ENCODE measurements around the gene PPIF.
A peak's percentile ranks its signal among the peaks of the same experiment; 100 is the strongest.

The PPIF gene

GRCh38 chr10:79340646-79341244 lies 6.5 kb upstream of the PPIF start:
- intact Hi-C loops (cut with DNase I; ENCODE audit: low total_unique reads): no loop called here
- TF ChIP-seq CTCF (IDR thresholded peaks at IDR 0.05): no peak
- H3K9me3 ChIP-seq: no peaks in the 10 kb centered on the region

GRCh38 chr10:79342295-79342761 lies 4.9 kb upstream of the PPIF start:
- H3K4me3 ChIP-seq: no peak overlapping the region
- H3K27me3 ChIP-seq: no peaks in the 10 kb centered on the region
- no peak for DNase-seq
- H3K4me1 ChIP-seq: peaks cover 0 to 7% (median 3%) of the 10 kb centered on the region in 4 donors
- intact Hi-C loops (cut with DNase I; ENCODE audit: low total_unique reads): no loop called here
- TF ChIP-seq CTCF (IDR thresholded peaks at IDR 0.05): no peak
- no peak overlapping the region for H3K27ac ChIP-seq
- no peaks in the 10 kb centered on the region for H3K9me3 ChIP-seq
- no peaks in the 10 kb centered on the region for H3K36me3 ChIP-seq

More at GRCh38 chr10:79340646-79341244, 6.5 kb upstream of the PPIF start:
- H3K4me1 ChIP-seq: peaks cover 0 to 4% (median 3%) of the 10 kb centered on the region in 4 donors
- H3K27me3 ChIP-seq: no peaks in the 10 kb centered on the region
- H3K36me3 ChIP-seq: no peaks in the 10 kb centered on the region
- DNase-seq: no peak
- no peak overlapping the region for H3K27ac ChIP-seq
- no peak overlapping the region for H3K4me3 ChIP-seq

- TF ChIP-seq CTCF (IDR thresholded peaks at IDR 0.05): no peak
- H3K36me3 ChIP-seq: no peaks in the 10 kb centered on the region
- H3K27me3 ChIP-seq: no peaks in the 10 kb centered on the region
- intact Hi-C loops (cut with DNase I; ENCODE audit: low total_unique reads): no loop called here
- no peaks in the 10 kb centered on the region for H3K9me3 ChIP-seq
- peaks cover 0 to 13% (median 8%) of the 10 kb centered on the region in 4 donors for H3K4me1 ChIP-seq
- DNase-seq: peak in 1 of 2 donors; percentile 59
- no peak overlapping the region for H3K27ac ChIP-seq
- no peak overlapping the region for H3K4me3 ChIP-seq
These were observed 4.3 kb upstream of the PPIF start for GRCh38 chr10:79342811-79343561.

- no peak for DNase-seq
- Histone ChIP-seq H3K27ac (no peak overlapping the region), H3K4me3 (no peak overlapping the region), H3K27me3 (no peaks in the 10 kb centered on the region), H3K9me3 (no peaks in the 10 kb centered on the region), H3K36me3 (peaks cover 0 to 5% (median 4%) of the 10 kb centered on the region in 3 donors), H3K4me1 (peaks cover 0 to 25% (median 17%) of the 10 kb centered on the region in 4 donors)
- intact Hi-C loops (cut with DNase I; ENCODE audit: low total_unique reads): no loop called here
- TF ChIP-seq CTCF (IDR thresholded peaks at IDR 0.05): no peak
These were observed 2.6 kb upstream of the PPIF start for GRCh38 chr10:79344502-79345195.

GRCh38 chr10:79345241-79346011 lies 1.8 kb upstream of the PPIF start:
- no peaks in the 10 kb centered on the region for H3K27me3 ChIP-seq
- no peak for TF ChIP-seq CTCF (IDR thresholded peaks at IDR 0.05)
- H3K4me1 ChIP-seq: peaks cover 0 to 25% (median 17%) of the 10 kb centered on the region in 4 donors
- H3K36me3 ChIP-seq: peaks cover 0 to 13% (median 11%) of the 10 kb centered on the region in 3 donors
- H3K9me3 ChIP-seq: no peaks in the 10 kb centered on the region
- intact Hi-C loops (cut with DNase I; ENCODE audit: low total_unique reads): no loop called here
- H3K4me3 ChIP-seq: no peak overlapping the region
- H3K27ac ChIP-seq: no peak overlapping the region
- peak in 1 of 2 donors; percentile 60 for DNase-seq
